ENCODE data around the gene ANO6.

The ANO6 gene

DNA sequence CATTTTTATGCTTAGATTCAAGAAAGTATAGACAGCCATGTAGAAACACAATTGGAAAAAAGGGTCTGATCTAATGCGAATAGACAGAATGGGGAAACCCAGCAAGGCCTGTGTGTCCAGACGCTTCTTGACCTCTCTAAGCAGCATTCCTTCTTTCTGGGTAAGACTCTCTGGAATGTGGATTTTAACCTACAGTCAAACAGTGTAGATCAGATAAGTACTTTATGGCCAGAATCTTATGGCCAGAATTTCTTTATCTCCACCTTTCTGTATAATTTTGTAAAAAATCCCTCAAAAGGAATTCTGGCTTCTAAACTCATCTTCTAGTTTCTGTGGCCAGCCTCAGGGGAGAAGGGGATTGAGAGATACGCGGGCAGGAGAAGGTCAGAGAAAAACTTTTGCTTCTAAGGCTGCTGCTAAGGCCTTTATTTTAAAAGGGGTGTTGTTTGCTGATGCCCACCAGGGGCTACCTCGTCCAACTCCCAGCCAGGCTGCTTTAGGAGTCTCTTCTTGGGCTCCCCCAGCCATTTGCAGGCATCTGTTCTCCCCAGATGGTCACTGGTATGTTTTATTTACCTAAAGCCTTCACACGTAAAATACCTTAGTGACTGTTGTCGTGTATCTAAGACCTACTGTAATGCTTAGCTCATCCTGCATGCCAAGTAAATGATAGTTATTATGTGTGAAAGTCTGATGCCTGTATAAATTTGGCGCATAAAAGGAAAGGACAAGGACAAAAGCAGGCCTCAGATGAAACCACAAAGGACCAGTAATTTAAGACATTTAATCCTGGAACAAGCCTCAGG, 68.4 kb downstream of the ANO6 start:
- DNase-seq: no peak

DNA sequence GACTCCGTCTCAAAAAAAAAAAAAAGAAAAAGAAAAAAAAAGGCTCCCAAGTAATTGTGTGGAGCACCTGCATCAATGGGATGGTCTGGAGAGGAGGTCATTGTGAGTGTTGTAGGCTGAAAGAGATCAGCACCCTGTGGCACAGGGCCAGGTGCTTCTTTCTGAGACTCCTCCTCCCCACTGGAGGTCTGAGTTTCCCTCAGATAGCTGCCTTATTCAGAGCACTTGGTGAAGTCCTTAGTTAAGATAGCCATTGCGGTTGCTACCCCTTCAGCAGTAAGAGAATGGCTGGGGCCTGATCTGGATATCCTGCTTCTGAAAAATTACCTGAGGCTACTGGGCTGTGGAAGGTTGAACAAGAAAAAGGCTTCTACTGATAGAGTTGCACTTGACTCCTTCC, 69.8 kb downstream of the ANO6 start:
- no peak for DNase-seq

GRCh38 chr12:45286621-45287020, 70.7 kb downstream of the ANO6 start:
- no peak for DNase-seq

DNA sequence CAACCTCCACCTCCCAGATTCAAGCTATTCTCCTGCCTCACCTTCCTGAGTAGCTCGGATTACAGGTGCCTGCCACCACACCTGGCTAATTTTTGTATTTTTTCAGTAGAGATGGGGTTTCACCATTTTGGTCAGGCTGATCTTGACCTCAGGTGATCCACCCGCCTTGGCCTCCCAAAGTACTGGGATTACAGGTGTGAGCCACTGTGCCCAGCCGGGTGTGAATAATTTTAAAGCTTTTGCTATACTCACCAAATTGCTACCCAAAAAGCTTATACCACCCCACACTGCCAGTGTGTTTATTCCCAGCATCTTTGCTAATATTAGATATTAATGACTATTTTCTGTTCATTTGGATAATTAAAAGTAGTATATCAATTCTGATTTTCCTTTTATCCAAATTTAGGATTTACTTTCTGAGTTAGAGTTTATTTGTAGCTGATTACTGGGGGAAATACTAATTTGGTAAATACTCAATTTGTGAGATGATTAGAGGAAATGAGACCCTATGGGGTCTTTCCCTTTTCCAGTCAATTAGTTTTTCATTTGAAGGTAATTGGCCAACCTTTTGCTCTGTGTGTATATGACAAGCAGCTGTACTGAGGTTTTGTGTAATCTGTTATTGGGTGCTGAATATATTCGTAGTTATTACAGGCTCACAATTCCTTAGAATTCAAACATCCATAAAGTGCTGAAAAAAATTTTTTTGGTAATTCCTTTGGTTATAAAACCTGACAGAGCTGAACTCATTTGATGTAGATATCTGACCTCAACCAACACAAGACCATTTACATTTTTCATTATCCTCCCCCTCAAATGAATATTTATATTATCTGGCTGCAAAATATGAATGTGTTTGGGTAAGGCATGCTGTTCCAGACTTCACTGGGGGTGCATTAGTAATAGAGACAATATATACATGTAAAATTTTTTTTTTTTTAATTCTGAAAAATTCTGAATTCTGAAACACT, 73.6 kb downstream of the ANO6 start:
- no peak for DNase-seq

DNA sequence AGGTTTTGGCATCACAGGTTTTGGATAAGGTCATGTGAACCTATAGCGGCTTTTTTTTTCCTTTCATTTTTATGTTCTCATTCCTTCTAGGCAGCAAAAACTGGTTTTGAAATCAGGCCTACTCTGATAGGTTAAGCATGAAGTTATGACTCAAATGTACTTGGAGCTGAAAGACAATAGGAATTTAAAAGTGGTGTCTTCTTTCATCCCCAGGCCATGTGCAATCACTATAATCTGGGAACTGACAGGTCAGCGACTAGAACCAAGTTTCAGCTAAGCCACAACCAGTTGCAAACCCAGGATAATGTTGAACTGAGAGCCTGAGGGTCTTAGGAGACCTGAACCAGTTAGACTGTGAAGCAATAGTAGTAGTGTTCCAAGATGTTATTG, 74.3 kb downstream of the ANO6 start:
- no peak for DNase-seq

DNA sequence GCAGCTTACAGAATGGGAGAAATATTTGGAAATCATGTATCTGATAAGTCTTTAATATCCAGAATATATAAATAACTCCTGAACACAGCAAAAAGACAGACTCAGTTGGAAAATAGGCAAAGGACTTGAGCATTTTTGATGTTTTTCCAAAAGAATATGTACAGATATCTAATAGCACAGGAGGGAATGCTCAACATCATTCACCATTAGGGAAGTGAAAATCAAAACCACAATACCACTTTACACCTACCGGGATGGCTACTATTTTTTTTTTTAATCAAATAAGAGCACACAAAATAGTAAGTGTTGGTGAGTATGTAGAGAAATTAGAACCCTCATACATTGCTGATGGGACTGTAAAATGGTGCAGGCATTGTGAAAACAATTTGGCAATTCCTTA, 75.6 kb downstream of the ANO6 start:
- no peak for DNase-seq

- no peak for DNase-seq
These were observed 76.7 kb downstream of the ANO6 start for GRCh38 chr12:45292486-45293195.

DNA sequence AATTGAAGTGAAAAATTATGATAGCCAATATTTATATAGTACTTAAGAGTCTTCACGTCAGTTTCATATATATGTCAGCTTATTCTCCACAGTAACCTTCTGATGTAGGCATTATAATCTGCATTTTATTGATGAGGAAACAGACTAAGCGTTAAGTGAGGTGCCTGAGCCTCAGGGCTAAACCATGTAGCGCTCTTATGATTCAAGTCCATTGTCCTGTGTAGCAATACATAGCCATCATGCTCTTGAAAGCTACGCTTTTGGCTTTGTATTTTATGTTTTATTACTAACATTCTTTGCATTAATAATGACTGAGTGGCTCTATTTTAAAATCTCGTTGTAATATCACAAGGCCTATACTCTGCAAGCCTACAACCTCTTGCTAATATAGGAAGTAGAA, 79.0 kb downstream of the ANO6 start:
- DNase-seq: no peak

- no peak for DNase-seq
These were observed 80.2 kb downstream of the ANO6 start for GRCh38 chr12:45296046-45296586.

- DNase-seq: no peak
These were observed 82.2 kb downstream of the ANO6 start for GRCh38 chr12:45298047-45298446.

- DNase-seq: no peak
These were observed 83.1 kb downstream of the ANO6 start for GRCh38 chr12:45298721-45299692.

- no peak for DNase-seq
These were observed 86.9 kb downstream of the ANO6 start for GRCh38 chr12:45302621-45303369.

DNA sequence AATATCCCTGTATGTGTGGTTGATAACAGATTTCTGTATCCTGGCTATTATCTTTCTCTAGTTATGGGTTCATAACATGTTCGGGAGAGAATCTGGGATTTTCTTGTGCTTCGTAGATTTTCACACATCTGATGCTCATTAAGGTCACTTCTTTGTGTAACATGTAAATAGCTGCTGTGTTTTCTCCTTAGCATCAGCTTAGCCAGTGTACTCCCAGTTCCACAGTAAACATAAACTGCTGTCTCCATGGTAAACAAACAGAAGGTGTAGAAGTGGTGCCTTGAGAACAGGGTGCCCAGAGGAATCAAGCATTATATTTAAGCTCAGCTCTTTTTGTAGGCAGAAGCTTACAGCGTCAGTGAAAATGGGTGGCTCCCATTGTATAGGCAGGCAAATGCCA, 88.0 kb downstream of the ANO6 start:
- no peak for DNase-seq

DNA sequence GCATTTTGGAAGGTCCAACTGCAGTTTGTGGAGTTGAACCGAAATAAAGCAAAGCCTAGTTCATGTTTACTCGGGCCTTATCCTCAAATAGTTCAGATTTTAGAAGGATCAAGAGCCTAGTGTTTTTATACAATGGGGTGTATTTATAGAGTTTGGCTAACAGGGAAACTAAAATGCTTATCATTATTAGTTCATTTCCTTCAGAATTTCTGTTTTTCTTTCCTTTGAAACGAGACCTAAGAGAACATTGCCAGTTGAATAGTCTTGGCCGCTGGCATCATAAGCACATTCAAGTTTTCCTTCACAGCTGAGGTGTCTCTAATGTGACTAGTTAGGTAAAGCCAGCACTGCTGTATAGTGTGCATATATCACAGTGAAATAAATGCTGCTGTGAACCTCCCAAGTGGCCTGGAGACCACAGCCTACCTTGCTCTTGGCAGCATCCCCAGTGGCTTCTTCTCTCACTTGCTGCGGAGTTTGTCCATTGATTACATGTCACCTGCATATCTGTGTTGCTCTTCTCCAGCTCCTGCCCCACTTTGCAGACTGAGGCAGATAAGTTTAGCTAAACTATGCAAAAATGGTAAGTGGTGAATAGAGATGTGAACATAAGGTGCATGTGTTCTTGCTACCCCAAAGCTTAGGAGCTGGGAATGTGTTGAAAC, 88.8 kb downstream of the ANO6 start:
- no peak for DNase-seq

DNA sequence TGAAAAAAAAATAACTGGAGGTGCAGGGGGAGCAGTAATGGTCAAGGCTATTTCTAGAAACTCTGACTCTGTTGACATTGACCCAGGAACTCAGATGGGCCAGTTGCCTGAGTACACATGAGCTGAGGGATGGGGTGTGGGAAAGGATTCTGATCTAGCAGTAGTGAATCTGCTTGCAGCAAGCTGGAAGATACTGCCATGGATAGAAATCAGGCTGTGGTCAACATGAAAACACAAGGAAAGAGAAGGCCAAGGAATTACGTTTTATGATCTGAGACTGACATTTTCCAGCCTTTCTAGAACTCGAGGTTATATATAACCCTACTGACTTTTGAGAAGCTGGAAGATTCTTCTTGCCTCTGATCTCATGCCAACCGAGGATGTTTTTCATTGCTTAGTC, 90.0 kb downstream of the ANO6 start:
- DNase-seq: no peak

GRCh38 chr12:45309836-45310626, 94.1 kb downstream of the ANO6 start:
- DNase-seq: no peak

DNA sequence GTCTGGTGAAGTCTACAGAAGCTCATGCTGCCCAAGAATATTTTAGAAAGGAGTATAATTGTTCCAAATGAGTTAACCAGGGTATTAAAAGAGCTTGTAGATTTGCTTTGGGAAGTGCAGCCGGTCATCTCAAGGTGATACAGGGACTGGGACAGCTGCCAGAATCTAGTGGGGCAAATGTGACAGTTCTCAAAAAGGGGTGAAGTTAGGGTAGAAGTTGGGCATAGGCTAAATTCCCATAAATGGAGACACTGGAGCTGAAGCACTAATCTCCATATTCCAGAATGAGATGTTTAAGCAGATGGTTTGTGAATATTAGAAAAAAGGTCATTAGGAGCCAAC, 94.7 kb downstream of the ANO6 start:
- no peak for DNase-seq

DNA sequence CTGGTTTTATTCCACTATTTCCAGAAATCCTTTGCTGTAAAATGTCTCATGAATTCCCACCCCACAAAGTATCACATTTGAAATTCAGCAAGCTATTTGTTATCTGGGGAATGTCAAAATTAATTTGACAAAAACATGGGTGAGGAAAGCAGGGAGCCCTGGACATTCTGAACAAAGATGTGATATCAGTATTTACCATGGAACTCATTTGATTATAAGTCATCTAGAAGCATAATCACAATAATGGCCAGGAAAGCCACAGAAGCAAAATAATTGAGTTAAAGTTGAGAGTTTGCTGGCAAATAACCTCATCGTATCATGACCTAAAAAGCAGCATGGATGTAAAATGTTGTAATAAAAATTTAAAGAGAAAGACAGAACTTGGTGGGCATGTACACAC, 96.1 kb downstream of the ANO6 start:
- DNase-seq: no peak

DNA sequence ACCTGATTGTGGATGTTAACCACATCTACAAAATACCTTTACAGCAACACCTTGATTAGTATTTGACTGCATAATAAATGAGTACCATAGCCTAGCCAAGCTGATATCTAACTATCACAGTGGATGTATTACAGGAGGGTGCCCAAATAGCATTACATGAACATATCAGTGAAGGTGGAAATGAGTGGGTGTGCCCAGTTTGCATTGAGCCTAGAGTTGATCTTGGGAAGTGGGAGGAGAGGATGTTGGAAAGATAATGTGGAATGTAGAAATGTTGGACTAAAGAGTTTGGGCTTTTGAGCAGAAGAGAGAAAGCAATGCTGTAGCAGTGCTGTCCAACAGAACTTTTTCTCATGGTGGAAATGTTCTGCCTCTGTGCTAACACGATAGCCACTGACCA, 98.9 kb downstream of the ANO6 start:
- no peak for DNase-seq

GRCh38 chr12:45315462-45315861, 99.6 kb downstream of the ANO6 start:
- no peak for DNase-seq
